CMK (cell line): ENCODE data around the gene DHRS13.
"Not testable (repeated sequence)": the region's sequence is repeated elsewhere in the genome, so short reads cannot be mapped to it uniquely, and the experiment has no call there.

Experiments
- DNase-seq: peaks from one replicate; pipeline ENCODE4 v3.0.0-alpha.2; 2010; ENCODE audit warnings: low read depth

DHRS13 gene

GRCh38 chr17:28935744-28936460 is 33.0 kb upstream of the DHRS13 start:
- DNase-seq, result no peak

- not testable (repeated sequence) for DNase-seq
Observed at GRCh38 chr17:28934508-28934907, 31.6 kb upstream of the DHRS13 start.

- DNase-seq, result no peak
Observed at GRCh38 chr17:28929787-28930186, 26.9 kb upstream of the DHRS13 start.

GRCh38 chr17:28928061-28928460 is 25.2 kb upstream of the DHRS13 start:
- DNase-seq, result no peak

- no peak for DNase-seq
Observed at GRCh38 chr17:28926786-28927185, 23.9 kb upstream of the DHRS13 start.

- no peak for DNase-seq
Observed at GRCh38 chr17:28926366-28926765, 23.5 kb upstream of the DHRS13 start.

GRCh38 chr17:28925912-28926365 is 23.1 kb upstream of the DHRS13 start:
- no peak for DNase-seq

- DNase-seq, result no peak
Observed at GRCh38 chr17:28920201-28920600, 17.3 kb upstream of the DHRS13 start.

GRCh38 chr17:28918295-28918694 is 15.4 kb upstream of the DHRS13 start:
- DNase-seq, result no peak

- no peak for DNase-seq
Observed at GRCh38 chr17:28917465-28917864, 14.6 kb upstream of the DHRS13 start.

GRCh38 chr17:28917029-28917428 is 14.2 kb upstream of the DHRS13 start:
- no peak for DNase-seq

- no peak for DNase-seq
Observed at GRCh38 chr17:28916302-28916934, 13.5 kb upstream of the DHRS13 start.

GRCh38 chr17:28912938-28913333 is 10.1 kb upstream of the DHRS13 start:
- DNase-seq, result no peak

- DNase-seq, result no peak
Observed at GRCh38 chr17:28912281-28912937, 9.5 kb upstream of the DHRS13 start.

GRCh38 chr17:28911411-28912045 is 8.6 kb upstream of the DHRS13 start:
- no peak for DNase-seq

GRCh38 chr17:28910534-28910933 is 7.7 kb upstream of the DHRS13 start:
- no peak for DNase-seq

- DNase-seq, result no peak
Observed at GRCh38 chr17:28908640-28909167, 5.8 kb upstream of the DHRS13 start.

GRCh38 chr17:28907709-28908475 is 5.0 kb upstream of the DHRS13 start:
- DNase-seq, result no peak

GRCh38 chr17:28906706-28907438 is 4.0 kb upstream of the DHRS13 start:
- DNase-seq, result no peak

- no peak for DNase-seq
Observed at GRCh38 chr17:28906276-28906675, 3.4 kb upstream of the DHRS13 start.

- DNase-seq, result no peak
Observed at GRCh38 chr17:28904800-28905199, 1.9 kb upstream of the DHRS13 start.
